Endothelial cell of umbilical vein (primary cell): ENCODE measurements around the gene CAMK2G. TPM values are rescaled to one million over a fixed set of nuclear protein-coding genes. Genes with fewer than 3 reads are reported as not detected.

Experiments
- BruUV-seq: library from RNA; stranded (reverse); fragments of 400-500 nt; replicated peaks from 2 replicates; lab custom pipeline; 2021; lab: Mats Ljungman, UMichigan
- CTCF ChIA-PET: fragments of 300-600, 350-600 bp; sonication (Branson Sonifier 250); formaldehyde crosslinking; loops from one replicate; lab custom pipeline; 2021; ENCODE audit warnings: antibody characterized with exemption, inconsistent platforms; lab: Charles Lee
- POLR2A ChIA-PET: fragments of 300-600, 350-600 bp; sonication (Branson Sonifier 250); formaldehyde crosslinking; loops from one replicate; lab custom pipeline; 2021; ENCODE audit warnings: antibody characterized with exemption, inconsistent platforms; lab: Charles Lee
- DNase-seq: peaks from one replicate; pipeline ENCODE4 v3.0.0-alpha.2; 2011; ENCODE audit warnings: low read depth, low spot score
- FAIRE-seq: peaks from 2 replicates; lab custom pipeline; 2011; peaks lifted over from hg19 to GRCh38; lab: Jason Lieb, UNC
- H2AFZ ChIP-seq: 2 replicates; pipeline ENCODE4 v1.6.0; 2012; ENCODE audit warnings: low read depth, low read length, control low read depth, inconsistent platforms
- H3K27ac ChIP-seq: 2 replicates; pipeline ENCODE4 v1.5.1; 2011; ENCODE audit warnings: low read depth, mild to moderate bottlenecking, control low read depth, low read length, moderate library complexity; ENCODE audit not compliant: insufficient read depth
- H3K27me3 ChIP-seq, 2 experiments: 2 replicates each; pipeline versions ENCODE4 v1.6.0 to v1.6.1; 2011; ENCODE audit warnings: low read length in 2 of 2, mixed read lengths in 1 of 2; ENCODE audit not compliant: control insufficient read depth in 2 of 2, insufficient read depth in 2 of 2
- H3K36me3 ChIP-seq, 2 experiments: 2 replicates in 1 of 2; 3 replicates in 1 of 2; pipeline ENCODE4 v1.5.1; 2011; ENCODE audit warnings: low read length in 2 of 2, mild to moderate bottlenecking in 1 of 2, moderate library complexity in 1 of 2; ENCODE audit not compliant: control insufficient read depth in 2 of 2, insufficient read depth in 2 of 2; ENCODE audit errors: extremely low read depth in 1 of 2
- H3K4me1 ChIP-seq: 3 replicates; pipeline ENCODE4 v1.5.1; 2011; ENCODE audit warnings: mild to moderate bottlenecking, low read length; ENCODE audit not compliant: control insufficient read depth, insufficient read depth; ENCODE audit errors: extremely low read depth
- H3K4me2 ChIP-seq: 2 replicates; pipeline ENCODE4 v1.6.1; 2011; ENCODE audit warnings: low read length, control low read depth, mixed read lengths; ENCODE audit not compliant: insufficient read depth
- H3K4me3 ChIP-seq, 3 experiments: fragments of 200-600 bp in 1 of 3; sonication (generic), shearing (Covaris generic) in 1 of 3; replicated peaks in 1 of 3; 2 replicates each; pipeline ENCODE4 v1.5.1; 2011 to 2016; ENCODE audit warnings: control low read depth in 3 of 3, low read length in 3 of 3, mild to moderate bottlenecking in 2 of 3, inconsistent platforms in 1 of 3, low read depth in 1 of 3, moderate library complexity in 1 of 3; ENCODE audit not compliant: insufficient read depth in 1 of 3
- H3K79me2 ChIP-seq: 2 replicates; pipeline ENCODE4 v1.6.0; 2012; ENCODE audit warnings: low read length, inconsistent platforms; ENCODE audit not compliant: control insufficient read depth, insufficient read depth
- H3K9ac ChIP-seq: replicated peaks from 2 replicates; pipeline ENCODE3; 2011; ENCODE audit warnings: low read length, control low read depth; ENCODE audit not compliant: insufficient read depth; ENCODE audit errors: extremely low read depth
- H3K9me1 ChIP-seq: replicated peaks from 3 replicates; pipeline ENCODE4 v1.6.0; 2011; ENCODE audit warnings: mild to moderate bottlenecking, low read length; ENCODE audit not compliant: control insufficient read depth, insufficient read depth; ENCODE audit errors: extremely low read depth
- H3K9me3 ChIP-seq: replicated peaks from 2 replicates; pipeline ENCODE4 v1.5.1; 2012; ENCODE audit warnings: low read length, inconsistent platforms; ENCODE audit not compliant: control insufficient read depth, insufficient read depth
- H4K20me1 ChIP-seq: replicated peaks from 2 replicates; pipeline ENCODE3; 2011; ENCODE audit warnings: mild to moderate bottlenecking, low read length; ENCODE audit not compliant: control insufficient read depth, insufficient read depth; ENCODE audit errors: extremely low read depth
- FOS ChIP-seq: IDR thresholded peaks from 2 replicates; pipeline ENCODE4 v1.6.1; 2011; ENCODE audit warnings: mild to moderate bottlenecking, low read length, moderate library complexity, borderline replicate concordance; ENCODE audit not compliant: insufficient read depth
- GATA2 ChIP-seq: IDR thresholded peaks from 2 replicates; pipeline ENCODE4 v1.7.0; 2011; ENCODE audit warnings: low read depth, mild to moderate bottlenecking, moderate library complexity, mixed read lengths, low read length; ENCODE audit not compliant: insufficient read length, insufficient read depth
- JUN ChIP-seq: IDR thresholded peaks from 2 replicates; pipeline ENCODE4 v1.6.1; 2011; ENCODE audit warnings: borderline replicate concordance, low read depth; ENCODE audit not compliant: insufficient read length, insufficient read depth
- MYC ChIP-seq: IDR thresholded peaks from one replicate; pipeline ENCODE4 v1.6.1; 2011; ENCODE audit warnings: mild to moderate bottlenecking, low read depth, low read length
- POLR2A ChIP-seq: IDR thresholded peaks from 2 replicates; pipeline ENCODE4 v1.6.1; 2012; ENCODE audit warnings: low read depth, mild to moderate bottlenecking, control low read depth, low read length
- POLR2AphosphoS5 ChIP-seq: IDR thresholded peaks from 2 replicates; pipeline ENCODE4 v1.6.1; 2012; ENCODE audit warnings: low read depth, mild to moderate bottlenecking, control low read depth, low read length, moderate library complexity; ENCODE audit not compliant: insufficient read depth
- dilution Hi-C: fragments of 300-500 bp; cut with MboI; formaldehyde crosslinking; loops from one replicate; pipeline ENCODE4 v1.15.0; 2019; ENCODE audit warnings: low sequenced_read_pairs; ENCODE audit not compliant: extremely low pct_ligation_motif_present
- intact Hi-C: fragments of 100-400 bp; cut with micrococcal nuclease; formaldehyde crosslinking; loops from one replicate; pipeline ENCODE4 v1.10.0; 2022
- polyA plus RNA-seq, 4 experiments: library from polyadenylated mRNA; depleted of rRNA in 3 of 4; stranded (reverse) in 3 of 4; unstranded in 1 of 4; fragments of >200 nt; gene quantifications; 2 replicates each; pipeline versions ENCODE4 v1.2.1 to v1.2.3, GENCODE V29; 2011 to 2012; ENCODE audit warnings: missing spikeins in 1 of 4
- total RNA-seq: library from RNA; stranded (reverse); gene quantifications from 2 replicates; pipeline ENCODE4 v1.2.3, GENCODE V29; 2021
- TF ChIP-seq, protein P1 (sequence below): IDR thresholded peaks from 2 replicates; pipeline ENCODE4 v1.6.1; 2011; ENCODE audit not compliant: insufficient read depth, insufficient read length

CAMK2G gene
- total and polyA plus RNA-seq, 2 donors (not counting 3 experiments of a cell fraction or from before 2014, with no cell fraction given): 27.2 to 33.6 TPM

DNA sequence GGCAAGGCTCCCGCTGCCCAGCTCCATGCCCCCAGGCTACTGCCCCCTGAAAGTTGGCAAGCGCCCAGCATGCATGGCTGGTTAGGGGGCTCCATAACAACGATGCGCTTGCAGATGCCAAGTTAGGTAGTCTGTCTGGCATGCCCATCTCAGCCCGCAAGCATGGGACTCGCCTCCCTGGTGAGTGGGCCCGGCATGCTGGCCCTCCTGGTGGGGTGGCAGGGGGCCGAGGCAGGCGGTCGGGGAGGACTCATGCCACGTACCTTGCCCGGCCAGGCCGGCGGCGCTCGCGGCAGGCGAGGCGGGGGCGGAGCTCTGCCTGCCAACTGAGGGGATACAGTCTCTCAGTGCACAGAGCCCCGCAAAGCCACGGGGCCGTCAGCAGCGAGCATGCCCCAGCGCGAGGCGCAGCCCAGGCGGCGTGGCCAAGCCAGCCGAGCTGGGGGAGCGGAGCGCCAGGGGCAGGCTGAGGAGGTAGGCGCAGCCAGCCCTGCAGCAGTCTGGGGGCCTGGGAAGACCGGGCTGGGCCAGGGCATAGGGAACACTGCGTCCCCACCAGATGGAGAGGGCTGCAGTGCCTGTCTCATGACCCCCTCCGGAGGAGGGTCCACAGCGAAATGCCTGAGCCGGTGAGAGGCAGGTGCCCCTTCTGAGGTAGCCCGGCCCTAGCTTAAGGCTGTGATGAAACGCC, 34.9 kb downstream of the CAMK2G start:
- DNase-seq: no peak
- ChIA-PET CTCF (interaction anchor here (0.8 to 6.0 kb wide), 3 partner anchors 9 to 40 kb away, joined by 4 to 54 read pairs (median 6); no protein-coding TSS in a partner anchor), POLR2A (no interaction called here)
- dilution Hi-C loops (no loop called here), intact Hi-C loops (no loop called here)
- no peak overlapping the region for H3K27ac ChIP-seq
- H3K36me3 ChIP-seq: peaks cover 0 to 2% of the 10 kb centered on the region in 2 experiments
- H3K9me3 ChIP-seq: no peaks in the 10 kb centered on the region
- no peak overlapping the region for H2AFZ ChIP-seq
- H3K4me2 ChIP-seq: no peak overlapping the region
- no peak overlapping the region for H3K4me3 ChIP-seq
- no peaks in the 10 kb centered on the region for H4K20me1 ChIP-seq
- H3K27me3 ChIP-seq: no peaks in the 10 kb centered on the region
- H3K79me2 ChIP-seq: no peaks in the 10 kb centered on the region
- no peak overlapping the region for H3K9ac ChIP-seq
- no peak for FAIRE-seq
- no peak for TF ChIP-seq FOS
- no TSS peak for BruUV-seq
- no peaks in the 10 kb centered on the region for H3K9me1 ChIP-seq
- H3K4me1 ChIP-seq: peaks cover 34% of the 10 kb centered on the region

DNA sequence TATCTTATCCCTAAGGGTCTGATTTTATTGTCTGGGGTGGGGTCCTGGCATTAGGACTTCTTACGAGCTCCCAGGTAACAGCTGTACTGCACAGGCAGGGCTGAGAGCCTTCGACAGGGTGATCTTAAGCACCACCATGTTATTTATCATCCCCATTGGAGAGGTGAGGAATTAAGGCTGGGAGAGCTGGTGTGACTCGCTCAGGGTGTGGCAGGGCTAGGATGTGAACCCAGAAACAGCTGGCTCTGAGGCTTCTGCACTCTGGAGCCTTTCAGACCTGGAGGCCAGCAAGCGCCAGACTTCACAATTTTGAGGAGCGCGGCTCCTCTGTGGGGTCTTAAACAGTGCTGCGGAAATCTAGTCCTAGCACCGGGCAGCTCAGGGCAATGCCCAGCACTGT, 35.5 kb downstream of the CAMK2G start:
- no peak for FAIRE-seq
- Histone ChIP-seq H3K27me3 (no peaks in the 10 kb centered on the region), H2AFZ (no peak overlapping the region), H3K27ac (no peak overlapping the region), H3K36me3 (peaks cover 0 to 2% of the 10 kb centered on the region in 2 experiments), H3K9me3 (no peaks in the 10 kb centered on the region), H3K79me2 (no peaks in the 10 kb centered on the region), H3K9ac (no peak overlapping the region), H3K4me1 (peaks cover 34% of the 10 kb centered on the region), H4K20me1 (no peaks in the 10 kb centered on the region), H3K4me2 (no peak overlapping the region), H3K4me3 (no peak overlapping the region), H3K9me1 (no peaks in the 10 kb centered on the region)
- CTCF ChIA-PET: interaction anchor here (0.8 to 6.0 kb wide), 2 partner anchors 18 to 41 kb away, joined by 4 to 54 read pairs; no protein-coding TSS in a partner anchor
- intact Hi-C loops: no loop called here
- no TSS peak for BruUV-seq
- POLR2A ChIA-PET: interaction anchor here (0.5 kb wide), 1 partner anchor 18 kb away, joined by 6 read pairs; no protein-coding TSS in a partner anchor
- dilution Hi-C loops: no loop called here
- DNase-seq: no peak
- TF ChIP-seq GATA2 (no peak), MYC (no peak), POLR2A (no peak), POLR2AphosphoS5 (no peak), JUN (no peak)
- TF ChIP-seq, protein P1, sequence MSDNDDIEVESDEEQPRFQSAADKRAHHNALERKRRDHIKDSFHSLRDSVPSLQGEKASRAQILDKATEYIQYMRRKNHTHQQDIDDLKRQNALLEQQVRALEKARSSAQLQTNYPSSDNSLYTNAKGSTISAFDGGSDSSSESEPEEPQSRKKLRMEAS: no peak
